GM12878 (cell line): ENCODE data around the gene PARP11. TPM values are rescaled to one million over a fixed set of nuclear protein-coding genes. Genes with fewer than 3 reads are reported as not detected.

Source experiments
- EGR1 ChIP-seq, 2 experiments: IDR thresholded peaks; 1 replicate in 1 of 2; 2 replicates in 1 of 2; pipeline ENCODE4 v1.6.1; 2011 to 2012; ENCODE audit warnings: low read depth in 2 of 2, low read length in 2 of 2, borderline replicate concordance in 1 of 2, mild to moderate bottlenecking in 1 of 2, moderate library complexity in 1 of 2
- EP300 ChIP-seq, 2 experiments: fragments of 150-350 bp in 1 of 2; IDR thresholded peaks; 2 replicates each; pipeline ENCODE4 v1.6.1; 2011 to 2012; ENCODE audit warnings: low read depth in 2 of 2, low read length in 2 of 2, borderline replicate concordance in 1 of 2, improper control_type of control experiment in 1 of 2, inconsistent platforms in 1 of 2; ENCODE audit not compliant: control insufficient read depth in 1 of 2
- EZH2 ChIP-seq: IDR thresholded peaks from 2 replicates; pipeline ENCODE4 v1.6.1; 2012; ENCODE audit warnings: low read depth, mild to moderate bottlenecking, control low read depth, inconsistent platforms, low read length, borderline replicate concordance; ENCODE audit not compliant: control insufficient read depth
- JUNB ChIP-seq: IDR thresholded peaks from 2 replicates; pipeline ENCODE4 v1.6.1; 2016; ENCODE audit warnings: antibody characterized with exemption, mild to moderate bottlenecking
- LARP7 ChIP-seq: fragments of 450-650 bp; IDR thresholded peaks from 2 replicates; pipeline ENCODE4 v1.6.1; 2017; ENCODE audit warnings: mild to moderate bottlenecking
- MEF2B ChIP-seq: fragments of 450-650 bp; IDR thresholded peaks from 2 replicates; pipeline ENCODE4 v1.6.1; 2018; ENCODE audit warnings: mild to moderate bottlenecking, moderate library complexity; ENCODE audit not compliant: partially characterized antibody, poor library complexity, severe bottlenecking
- NFYA ChIP-seq: IDR thresholded peaks from 2 replicates; pipeline ENCODE4 v1.6.1; 2011; ENCODE audit warnings: low read depth, mild to moderate bottlenecking, low read length, improper control_type of control experiment, borderline replicate concordance
- NR2C2 ChIP-seq: IDR thresholded peaks from 2 replicates; pipeline ENCODE4 v1.6.1; 2011; ENCODE audit warnings: borderline replicate concordance, low read depth; ENCODE audit not compliant: control insufficient read depth, insufficient read length
- PML ChIP-seq: IDR thresholded peaks from 2 replicates; pipeline ENCODE4 v1.6.1; 2012; ENCODE audit warnings: low read length, inconsistent platforms
- RAD21 ChIP-seq: IDR thresholded peaks from 2 replicates; pipeline ENCODE4 v1.6.1; 2011; ENCODE audit warnings: mild to moderate bottlenecking, low read depth, low read length, moderate library complexity; ENCODE audit not compliant: insufficient read depth
- RAD51 ChIP-seq: fragments of 450-650 bp; IDR thresholded peaks from 2 replicates; pipeline ENCODE4 v1.6.1; 2016; ENCODE audit warnings: moderate library complexity, mild to moderate bottlenecking, inconsistent platforms
- RBBP5 ChIP-seq: fragments of 200-600 bp; sonication (generic); conservative IDR thresholded peaks from 2 replicates; pipeline ENCODE4 v1.6.1; 2016
- SIX5 ChIP-seq: IDR thresholded peaks from 2 replicates; pipeline ENCODE4 v1.6.1; 2011; ENCODE audit warnings: mild to moderate bottlenecking, low read depth, low read length, moderate library complexity; ENCODE audit not compliant: severe bottlenecking
- SMAD1 ChIP-seq: fragments of 450-650 bp; IDR thresholded peaks from 2 replicates; pipeline ENCODE4 v1.6.1; 2018; ENCODE audit warnings: mild to moderate bottlenecking, low read depth; ENCODE audit not compliant: partially characterized antibody
- STAT3 ChIP-seq: IDR thresholded peaks from 2 replicates; pipeline ENCODE4 v1.6.1; 2011; ENCODE audit warnings: low read depth, low read length, improper control_type of control experiment
- TAF1 ChIP-seq: IDR thresholded peaks from 2 replicates; pipeline ENCODE4 v1.6.1; 2011; ENCODE audit warnings: mild to moderate bottlenecking, low read depth, low read length, borderline replicate concordance
- TARDBP ChIP-seq: IDR thresholded peaks from 2 replicates; pipeline ENCODE4 v1.6.1; 2016; ENCODE audit warnings: borderline replicate concordance
- TCF12 ChIP-seq: IDR thresholded peaks from 2 replicates; pipeline ENCODE4 v1.6.1; 2011; ENCODE audit warnings: low read depth, mild to moderate bottlenecking, low read length
- TCF3 ChIP-seq: IDR thresholded peaks from 2 replicates; pipeline ENCODE4 v1.6.1; 2012; ENCODE audit warnings: low read depth, mild to moderate bottlenecking, low read length, borderline replicate concordance; ENCODE audit not compliant: insufficient read depth
- TCF7 ChIP-seq: IDR thresholded peaks from 2 replicates; pipeline ENCODE4 v1.6.1; 2014; ENCODE audit warnings: antibody characterized with exemption, borderline replicate concordance
- WRNIP1 ChIP-seq: IDR thresholded peaks from 2 replicates; pipeline ENCODE4 v1.6.1; 2011; ENCODE audit warnings: low read depth, low read length, improper control_type of control experiment, borderline replicate concordance
- ZNF217 ChIP-seq: fragments of 450-650 bp; IDR thresholded peaks from 2 replicates; pipeline ENCODE4 v1.6.1; 2017; ENCODE audit warnings: antibody characterized with exemption, mild to moderate bottlenecking
- ZSCAN29 ChIP-seq: fragments of 450-650 bp; IDR thresholded peaks from 2 replicates; pipeline ENCODE4 v1.6.1; 2017; ENCODE audit warnings: mild to moderate bottlenecking, moderate library complexity
- polyA plus RNA-seq, 11 experiments: library from polyadenylated mRNA; depleted of rRNA in 4 of 11; unstranded in 6 of 11; stranded (reverse) in 5 of 11; fragments of >200 nt; fragmentation: Nextera tagmentation in 4 of 11; fragmentation: Illumina TruSeq in 1 of 11; extraction: Ambion mirVana in 4 of 11; extraction: Trizol in 1 of 11; gene quantifications; 1 replicate in 1 of 11; 2 replicates in 10 of 11; pipeline versions ENCODE4 v1.2.1 to v1.2.3, GENCODE V29; 2011 to 2016; ENCODE audit warnings: inconsistent platforms in 2 of 11, missing spikeins in 2 of 11, low read depth in 1 of 11
- total RNA-seq, 4 experiments: library from RNA; depleted of rRNA in 3 of 4; stranded (reverse); fragments of >200 nt in 3 of 4; fragmentation: Illumina TruSeq in 1 of 4; extraction: Trizol in 1 of 4; gene quantifications; 2 replicates each; pipeline versions ENCODE4 v1.2.1 to v1.2.3, GENCODE V29; 2013 to 2021
- TF ChIP-seq, protein P1 (sequence below): fragments of 450-650 bp; formaldehyde crosslinking; IDR thresholded peaks from 2 replicates; pipeline ENCODE4 v1.5.0; 2022; ENCODE audit warnings: mild to moderate bottlenecking, missing genetic modification characterization
- TF ChIP-seq, protein P2 (sequence below): fragments of 450-650 bp; IDR thresholded peaks from 2 replicates; pipeline ENCODE4 v1.6.1; 2018; ENCODE audit warnings: borderline replicate concordance, mild to moderate bottlenecking; ENCODE audit not compliant: partially characterized antibody

The PARP11 gene
- total and polyA plus RNA-seq, 10 of the 15 experiments (the other 5 are each of a cell fraction or from before 2014, with no cell fraction given), result 3.0 to 14.1 (median 6.3) TPM

DNA sequence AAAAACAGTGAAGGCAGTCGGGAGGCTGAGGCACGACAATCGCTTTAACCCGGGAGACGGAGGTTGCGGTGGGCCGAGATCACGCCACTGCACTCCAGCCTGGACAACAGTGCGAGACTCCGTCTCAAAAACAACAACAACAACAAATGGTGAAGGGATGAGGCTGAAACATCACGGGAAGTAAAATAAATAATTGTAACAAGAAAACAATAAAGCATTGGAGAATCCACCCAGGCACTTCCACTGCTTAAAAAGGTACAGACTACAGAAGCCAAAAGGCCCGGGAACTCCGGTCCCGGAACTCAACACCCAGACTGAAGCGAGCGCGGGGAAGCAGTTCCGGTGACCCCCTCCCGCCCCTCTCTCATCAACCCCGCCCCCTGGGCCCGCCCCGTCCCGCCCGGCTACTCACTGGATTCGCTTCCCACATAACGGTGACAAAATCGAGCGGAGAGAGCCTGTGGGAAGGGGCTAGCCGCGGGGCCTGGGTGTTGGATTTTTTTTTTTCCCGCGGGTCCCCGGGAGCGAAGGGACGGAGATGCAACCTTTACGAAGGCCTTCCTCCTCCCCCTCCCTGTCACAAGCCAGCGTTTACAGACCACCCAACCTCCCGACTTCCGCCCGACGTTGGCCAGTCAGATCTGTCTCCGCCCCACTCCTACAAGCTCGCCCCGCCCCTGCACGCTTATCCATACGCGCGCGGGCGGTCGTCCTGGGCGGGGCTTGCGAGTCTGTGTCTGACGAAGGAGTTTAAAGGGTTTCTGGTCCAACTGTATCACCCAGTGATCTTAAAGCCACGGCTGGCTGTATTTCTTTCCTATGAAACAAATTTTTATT, at the start of gene PARP11 (continued):
- TF ChIP-seq, protein P1, sequence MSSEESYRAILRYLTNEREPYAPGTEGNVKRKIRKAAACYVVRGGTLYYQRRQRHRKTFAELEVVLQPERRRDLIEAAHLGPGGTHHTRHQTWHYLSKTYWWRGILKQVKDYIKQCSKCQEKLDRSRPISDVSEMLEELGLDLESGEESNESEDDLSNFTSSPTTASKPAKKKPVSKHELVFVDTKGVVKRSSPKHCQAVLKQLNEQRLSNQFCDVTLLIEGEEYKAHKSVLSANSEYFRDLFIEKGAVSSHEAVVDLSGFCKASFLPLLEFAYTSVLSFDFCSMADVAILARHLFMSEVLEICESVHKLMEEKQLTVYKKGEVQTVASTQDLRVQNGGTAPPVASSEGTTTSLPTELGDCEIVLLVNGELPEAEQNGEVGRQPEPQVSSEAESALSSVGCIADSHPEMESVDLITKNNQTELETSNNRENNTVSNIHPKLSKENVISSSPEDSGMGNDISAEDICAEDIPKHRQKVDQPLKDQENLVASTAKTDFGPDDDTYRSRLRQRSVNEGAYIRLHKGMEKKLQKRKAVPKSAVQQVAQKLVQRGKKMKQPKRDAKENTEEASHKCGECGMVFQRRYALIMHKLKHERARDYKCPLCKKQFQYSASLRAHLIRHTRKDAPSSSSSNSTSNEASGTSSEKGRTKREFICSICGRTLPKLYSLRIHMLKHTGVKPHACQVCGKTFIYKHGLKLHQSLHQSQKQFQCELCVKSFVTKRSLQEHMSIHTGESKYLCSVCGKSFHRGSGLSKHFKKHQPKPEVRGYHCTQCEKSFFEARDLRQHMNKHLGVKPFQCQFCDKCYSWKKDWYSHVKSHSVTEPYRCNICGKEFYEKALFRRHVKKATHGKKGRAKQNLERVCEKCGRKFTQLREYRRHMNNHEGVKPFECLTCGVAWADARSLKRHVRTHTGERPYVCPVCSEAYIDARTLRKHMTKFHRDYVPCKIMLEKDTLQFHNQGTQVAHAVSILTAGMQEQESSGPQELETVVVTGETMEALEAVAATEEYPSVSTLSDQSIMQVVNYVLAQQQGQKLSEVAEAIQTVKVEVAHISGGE (CRISPR knock-in tag), result peak; percentile 73
- TF ChIP-seq NFYA (no peak), TARDBP (no peak), TAF1 (peak; percentile 37; the same call in 1 of the 2 replicates), TCF3 (no peak), EZH2 (no peak), EGR1 (IDR thresholded peaks at IDR 0.05; ENCODE audit: borderline replicate concordance in 1 of 2, low read depth in 2 of 2, low read length in 2 of 2) (peak in 1 of 2 experiments; percentile 52; a peak in 1 of 3 replicates), ZNF217 (no peak), LARP7 (no peak), PML (0 out of 2 replicates have a peak, but pooled peaks have one; percentile 37), RBBP5 (no peak), EP300 (IDR thresholded peaks at IDR 0.05; ENCODE audit: borderline replicate concordance in 1 of 2, control insufficient read depth in 1 of 2, low read depth in 2 of 2, low read length in 2 of 2) (0 out of 4 replicates have a peak, but pooled peaks of 1 of the 2 experiments have one; percentile 19), STAT3 (no peak), TCF7 (no peak), NR2C2 (no peak), SMAD1 (no peak), WRNIP1 (no peak), RAD51 (no peak), TCF12 (no peak), MEF2B (no peak), RAD21 (no peak), JUNB (no peak), SIX5 (no peak), ZSCAN29 (no peak)
- TF ChIP-seq, protein P2, sequence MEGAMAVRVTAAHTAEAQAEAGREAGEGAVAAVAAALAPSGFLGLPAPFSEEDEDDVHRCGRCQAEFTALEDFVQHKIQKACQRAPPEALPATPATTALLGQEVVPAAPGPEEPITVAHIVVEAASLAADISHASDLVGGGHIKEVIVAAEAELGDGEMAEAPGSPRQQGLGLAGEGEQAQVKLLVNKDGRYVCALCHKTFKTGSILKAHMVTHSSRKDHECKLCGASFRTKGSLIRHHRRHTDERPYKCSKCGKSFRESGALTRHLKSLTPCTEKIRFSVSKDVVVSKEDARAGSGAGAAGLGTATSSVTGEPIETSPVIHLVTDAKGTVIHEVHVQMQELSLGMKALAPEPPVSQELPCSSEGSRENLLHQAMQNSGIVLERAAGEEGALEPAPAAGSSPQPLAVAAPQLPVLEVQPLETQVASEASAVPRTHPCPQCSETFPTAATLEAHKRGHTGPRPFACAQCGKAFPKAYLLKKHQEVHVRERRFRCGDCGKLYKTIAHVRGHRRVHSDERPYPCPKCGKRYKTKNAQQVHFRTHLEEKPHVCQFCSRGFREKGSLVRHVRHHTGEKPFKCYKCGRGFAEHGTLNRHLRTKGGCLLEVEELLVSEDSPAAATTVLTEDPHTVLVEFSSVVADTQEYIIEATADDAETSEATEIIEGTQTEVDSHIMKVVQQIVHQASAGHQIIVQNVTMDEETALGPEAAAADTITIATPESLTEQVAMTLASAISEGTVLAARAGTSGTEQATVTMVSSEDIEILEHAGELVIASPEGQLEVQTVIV, result peak; percentile 40
